Body of pancreas (tissue), 4 donors: Measurements from ENCODE around the gene ST6GALNAC6.

Experiments used
- POLR2A ChIP-seq, 3 donors: fragments of 450-650 bp; IDR thresholded peaks; one replicate each; pipeline ENCODE4 v1.6.1; 2016; ENCODE audit warnings: antibody characterized with exemption in 3 of 3, mild to moderate bottlenecking in 2 of 3
- TF ChIP-seq, protein P1 (sequence below), 7 experiments: fragments of 450-650 bp in 4 of 7; fragments of 200-600 bp in 3 of 7; sonication (generic) in 3 of 7; IDR thresholded peaks; one replicate each; pipeline ENCODE4 v1.5.1; 2016 to 2019; ENCODE audit warnings: antibody characterized with exemption in 7 of 7

DNA sequence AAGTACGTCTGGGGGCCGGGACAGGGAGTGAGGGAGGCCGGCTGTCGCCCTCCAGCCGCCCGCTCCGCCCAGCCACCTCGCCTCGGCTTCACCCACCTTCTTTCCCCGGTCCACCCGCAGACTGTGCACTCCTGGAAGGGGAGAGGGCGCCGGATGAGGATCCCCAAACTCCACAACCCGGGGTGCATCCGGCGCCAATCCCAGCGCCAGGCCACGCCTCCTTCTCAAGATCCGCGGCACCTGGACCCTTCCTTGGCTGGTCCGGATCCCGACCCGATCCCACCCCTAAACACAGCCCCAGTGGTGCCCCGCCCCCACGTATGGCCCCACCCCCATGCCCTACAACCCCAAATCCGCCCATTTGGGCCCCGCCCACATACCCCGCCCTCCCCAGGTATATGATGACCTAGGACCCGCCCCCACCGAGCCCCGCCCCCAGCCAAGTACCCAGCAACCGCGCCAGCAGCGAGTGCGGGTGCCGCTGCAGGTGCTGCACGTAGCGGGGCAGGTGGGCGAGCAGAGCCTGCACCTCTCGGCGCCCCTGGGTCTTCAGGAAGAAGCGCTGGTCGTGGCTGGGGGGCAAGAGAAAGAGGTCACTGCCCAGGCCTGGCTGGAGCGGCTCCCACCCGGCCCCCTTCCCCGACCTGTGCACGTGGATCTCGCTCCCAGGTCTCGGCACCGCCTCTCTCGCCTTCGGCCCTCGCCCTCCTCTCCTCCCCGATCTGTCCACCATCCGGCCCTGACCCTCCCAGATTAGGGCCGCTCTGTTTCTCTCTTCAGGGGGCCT, 28.0 kb upstream of the ST6GALNAC6 start:
- TF ChIP-seq, protein P1, sequence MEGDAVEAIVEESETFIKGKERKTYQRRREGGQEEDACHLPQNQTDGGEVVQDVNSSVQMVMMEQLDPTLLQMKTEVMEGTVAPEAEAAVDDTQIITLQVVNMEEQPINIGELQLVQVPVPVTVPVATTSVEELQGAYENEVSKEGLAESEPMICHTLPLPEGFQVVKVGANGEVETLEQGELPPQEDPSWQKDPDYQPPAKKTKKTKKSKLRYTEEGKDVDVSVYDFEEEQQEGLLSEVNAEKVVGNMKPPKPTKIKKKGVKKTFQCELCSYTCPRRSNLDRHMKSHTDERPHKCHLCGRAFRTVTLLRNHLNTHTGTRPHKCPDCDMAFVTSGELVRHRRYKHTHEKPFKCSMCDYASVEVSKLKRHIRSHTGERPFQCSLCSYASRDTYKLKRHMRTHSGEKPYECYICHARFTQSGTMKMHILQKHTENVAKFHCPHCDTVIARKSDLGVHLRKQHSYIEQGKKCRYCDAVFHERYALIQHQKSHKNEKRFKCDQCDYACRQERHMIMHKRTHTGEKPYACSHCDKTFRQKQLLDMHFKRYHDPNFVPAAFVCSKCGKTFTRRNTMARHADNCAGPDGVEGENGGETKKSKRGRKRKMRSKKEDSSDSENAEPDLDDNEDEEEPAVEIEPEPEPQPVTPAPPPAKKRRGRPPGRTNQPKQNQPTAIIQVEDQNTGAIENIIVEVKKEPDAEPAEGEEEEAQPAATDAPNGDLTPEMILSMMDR (IDR thresholded peaks at IDR 0.05): no peak
- TF ChIP-seq POLR2A (IDR thresholded peaks at IDR 0.05): no peak
